Activated CD4-positive, alpha-beta T cell treated with anti-CD3 and anti-CD28 coated beads for 4 hours (primary cell): ENCODE results near the gene PER2.

Source experiments
- DNase-seq, 2 donors: peaks; one replicate each; pipeline ENCODE4 v3.0.0-alpha.2; 2020

PER2 gene

DNA sequence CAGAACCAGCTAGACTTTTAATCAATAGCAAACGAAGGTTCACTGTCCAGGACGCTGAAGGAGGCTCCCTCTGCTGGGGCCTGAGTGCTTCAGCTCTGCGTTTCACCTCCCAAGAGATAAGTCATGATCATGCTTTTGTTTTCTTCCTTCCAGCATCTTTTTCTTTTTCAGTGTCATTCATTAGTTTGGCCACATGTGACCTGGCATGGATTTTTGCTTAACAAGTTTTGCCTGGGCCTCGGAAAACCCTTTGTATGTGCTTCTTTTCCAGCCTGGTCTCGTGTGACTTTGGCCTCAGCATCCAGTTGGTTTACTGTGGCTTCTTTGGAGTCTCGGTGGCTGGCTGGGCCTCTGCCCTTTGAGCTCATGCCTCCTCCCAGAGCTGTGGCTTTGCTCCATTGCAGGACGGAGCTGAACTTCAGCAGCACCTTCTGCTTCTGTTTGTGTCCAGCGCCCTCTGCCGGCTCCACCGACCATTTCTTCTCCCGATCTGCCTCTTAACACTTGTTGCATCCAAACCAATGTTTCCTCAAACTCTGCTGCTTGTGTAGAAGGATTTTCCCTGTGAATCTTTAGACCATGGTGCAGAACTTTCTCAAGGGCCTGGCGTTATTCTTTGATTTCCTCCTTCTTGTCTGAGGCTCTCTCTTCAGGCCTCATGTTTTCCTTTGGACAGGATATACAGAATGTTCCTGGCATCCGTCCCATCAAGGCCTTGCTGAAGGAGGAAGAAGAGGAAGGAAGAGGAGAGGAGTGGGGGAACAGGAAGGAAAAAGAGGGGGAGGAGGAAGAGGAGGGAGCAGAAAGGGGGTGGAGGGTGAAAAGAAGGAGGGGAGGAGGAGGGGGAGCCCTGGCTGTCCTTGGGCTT is 25.0 kb downstream of the PER2 start:
- peak; percentile 61 to 67 for DNase-seq

DNA sequence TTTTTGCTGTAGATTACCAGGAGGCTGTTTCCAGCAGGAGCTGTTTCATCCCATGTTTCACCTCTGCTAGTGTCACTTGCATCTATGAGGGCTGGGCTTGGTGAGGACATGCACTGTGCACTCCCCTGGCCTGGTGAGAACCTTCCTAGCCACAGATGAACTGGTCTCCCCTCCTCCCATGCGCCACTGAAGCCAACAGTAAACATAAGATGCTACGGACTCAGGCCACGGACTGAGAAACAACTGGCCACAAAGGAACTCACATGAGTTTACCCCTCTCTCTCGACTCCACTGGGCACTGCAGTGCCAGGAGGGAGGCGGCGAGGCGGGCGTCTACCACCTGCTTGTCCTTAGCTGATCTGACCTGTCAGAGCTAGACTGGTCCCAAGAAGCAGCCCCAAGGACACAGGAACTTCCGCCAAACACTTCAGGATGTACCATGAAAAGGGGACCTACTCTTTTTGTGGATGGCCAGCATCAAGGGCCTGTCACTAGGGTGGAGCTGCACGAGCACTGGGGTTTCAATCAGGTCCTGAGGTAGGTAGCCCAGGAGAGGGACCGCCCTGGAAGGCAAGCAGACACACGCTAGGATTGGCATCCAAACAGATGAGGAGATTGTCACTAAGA is 25.8 kb downstream of the PER2 start:
- DNase-seq: no peak

DNA sequence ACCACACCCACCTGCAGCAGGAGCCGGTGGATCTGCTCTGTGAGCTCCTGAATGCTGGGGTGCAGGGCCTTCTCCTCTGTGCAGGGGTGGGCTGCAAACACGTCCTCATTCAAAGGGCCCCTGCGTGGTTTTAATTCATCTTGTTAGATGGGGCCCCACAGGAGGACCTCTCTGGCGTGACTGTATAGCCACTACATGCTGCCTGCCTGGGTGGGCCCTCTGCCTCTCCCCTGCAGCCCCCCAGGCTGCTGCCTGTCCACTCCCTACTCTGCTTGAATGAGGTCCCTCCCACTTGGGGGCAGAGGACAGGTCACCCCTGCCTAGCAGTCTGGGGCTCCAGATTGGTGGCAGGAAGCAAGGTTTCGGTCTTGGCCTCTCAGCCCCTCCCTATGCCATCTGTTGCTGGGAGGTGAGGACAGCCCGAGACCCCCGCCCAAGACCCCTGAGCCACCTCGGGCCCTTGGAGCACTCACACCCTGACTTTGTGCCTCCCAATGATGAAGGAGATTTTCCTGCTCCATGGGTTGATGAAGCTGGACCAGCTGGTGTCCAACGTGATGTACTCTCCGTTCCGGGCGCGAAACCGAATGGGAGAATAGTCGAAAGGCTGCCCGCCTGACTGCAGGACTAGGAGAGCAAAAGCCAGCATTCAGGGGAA is 26.6 kb downstream of the PER2 start:
- no peak for DNase-seq

DNA sequence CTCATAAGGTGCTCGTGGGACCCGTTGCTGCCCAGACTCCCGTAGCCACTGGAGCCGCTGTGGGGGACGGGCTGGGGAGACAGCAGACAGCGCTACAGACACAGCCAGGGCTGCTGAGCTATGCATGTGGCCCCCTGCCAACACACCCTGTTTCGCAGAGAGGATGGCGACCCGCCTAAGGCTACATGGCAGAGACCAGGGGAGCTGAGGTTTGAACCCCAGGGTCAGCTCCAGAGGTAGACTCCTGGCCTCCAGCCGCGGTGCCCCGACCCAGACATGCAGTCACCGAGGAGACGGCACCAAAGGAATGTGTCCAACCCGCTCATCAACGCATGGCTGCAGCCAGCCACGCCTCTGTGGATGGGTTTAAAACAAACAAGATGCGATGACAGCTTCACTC is 27.5 kb downstream of the PER2 start:
- DNase-seq: no peak

DNA sequence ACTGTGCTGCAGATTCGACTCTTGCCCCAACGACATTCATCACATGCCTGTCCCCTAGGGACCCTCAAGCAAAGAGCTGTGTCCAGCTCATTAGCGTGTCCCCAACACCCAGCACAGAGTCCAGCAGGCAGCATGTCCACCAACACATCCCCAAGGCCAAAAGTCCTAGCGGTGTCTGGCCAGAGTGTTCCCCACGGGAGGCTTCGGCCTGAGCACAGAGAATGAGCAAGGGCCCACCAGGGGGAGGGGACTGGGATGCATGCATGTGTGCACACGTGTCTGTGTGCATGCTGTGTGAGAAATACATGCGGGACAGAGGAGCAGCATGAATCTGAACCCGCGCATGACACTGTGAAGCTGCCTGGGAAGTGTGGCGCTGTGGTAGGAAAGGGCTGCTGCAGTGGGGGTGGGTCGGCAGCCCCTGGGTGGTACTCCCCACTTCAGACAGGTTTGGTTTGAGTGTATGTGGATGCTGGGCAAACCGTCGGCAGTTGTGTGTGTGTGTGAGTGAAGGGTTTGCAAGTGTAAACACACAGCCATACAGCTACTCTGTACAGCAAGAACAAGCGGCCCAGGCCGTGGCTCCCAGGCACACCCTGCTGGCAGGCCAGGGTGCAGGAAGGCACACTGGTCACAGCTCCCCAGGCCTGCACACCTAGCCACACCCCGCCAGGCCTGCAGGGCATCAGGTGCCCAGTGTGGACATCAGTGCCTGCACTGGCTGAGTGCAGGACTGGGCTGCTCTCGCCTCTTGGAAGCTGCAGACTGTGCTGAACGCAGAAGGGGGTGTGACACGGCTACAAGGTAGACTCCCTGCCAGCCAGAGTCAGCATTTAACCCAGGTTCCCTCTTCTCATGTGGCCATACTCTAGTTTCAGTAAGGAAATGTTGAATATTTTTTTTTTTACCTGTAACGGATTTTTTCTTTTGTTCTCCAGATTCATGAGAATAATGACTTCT is 29.1 kb downstream of the PER2 start:
- DNase-seq: no peak

DNA sequence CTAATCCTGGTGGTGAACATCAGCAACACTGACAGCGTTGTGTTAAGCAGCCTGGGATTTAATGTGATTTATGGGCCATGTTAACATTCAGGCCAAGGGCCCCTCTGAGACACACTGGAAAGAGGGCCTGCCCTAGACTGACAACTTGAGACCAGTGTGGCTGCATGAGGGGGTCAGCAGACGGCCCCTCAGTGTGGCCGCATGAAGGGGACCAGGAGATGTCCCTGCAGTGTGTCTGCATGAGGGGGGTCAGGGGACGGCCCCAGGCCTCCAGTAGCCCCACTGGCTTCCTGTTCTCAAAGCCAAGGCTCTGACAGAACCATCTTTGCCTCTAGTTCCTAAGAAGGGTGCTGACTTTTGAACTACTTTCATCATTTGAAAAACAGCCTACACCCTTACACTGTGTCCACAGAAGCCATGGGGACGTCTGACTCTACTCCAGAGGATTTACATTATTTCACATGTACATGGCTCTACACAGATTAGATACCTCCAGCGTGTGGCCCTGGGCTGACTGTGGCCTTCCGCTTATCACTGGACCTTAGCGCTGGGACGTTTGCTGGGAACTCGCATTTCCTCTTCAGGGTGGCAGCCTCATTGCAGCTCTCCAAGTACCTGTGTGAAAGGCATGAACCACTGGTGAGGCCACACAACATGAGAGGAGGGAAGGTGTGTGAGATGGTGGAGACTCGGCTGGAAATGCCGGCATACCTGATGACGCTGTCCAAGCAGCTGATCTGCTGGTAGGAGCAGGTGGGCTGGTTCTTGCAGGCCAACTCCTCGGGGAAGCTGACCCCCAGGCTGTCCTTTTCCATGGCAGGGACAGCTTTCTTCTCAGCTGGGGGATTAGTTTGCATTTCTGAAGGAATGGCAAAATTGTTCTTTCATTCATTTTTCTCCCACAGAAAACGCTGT is 30.4 kb downstream of the PER2 start:
- no peak for DNase-seq

DNA sequence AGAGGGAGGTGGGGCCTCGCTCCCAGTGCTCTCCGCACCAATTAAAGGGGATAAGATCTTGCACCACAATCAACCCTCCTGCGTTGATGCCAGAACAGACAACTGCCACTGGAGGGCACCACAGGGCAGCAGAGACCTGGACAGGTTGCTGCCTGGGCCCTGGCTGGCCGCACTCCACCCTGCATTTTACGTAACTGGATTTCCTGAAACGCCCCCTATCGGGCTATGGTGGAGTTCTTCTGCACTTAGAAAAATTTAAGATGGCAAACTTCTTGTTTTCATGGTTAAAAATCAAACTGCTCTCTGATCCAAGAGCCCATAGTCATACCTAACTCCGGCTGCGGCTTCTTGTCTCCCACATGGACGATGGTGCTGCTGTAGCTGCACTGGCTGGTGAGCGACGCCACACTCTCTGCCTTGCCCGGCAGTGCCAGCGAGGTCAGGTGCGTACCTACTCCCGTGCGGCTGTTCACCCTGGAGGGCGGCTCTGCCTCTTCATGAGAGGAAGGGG is 31.8 kb downstream of the PER2 start:
- peak; percentile 68 to 69 for DNase-seq

DNA sequence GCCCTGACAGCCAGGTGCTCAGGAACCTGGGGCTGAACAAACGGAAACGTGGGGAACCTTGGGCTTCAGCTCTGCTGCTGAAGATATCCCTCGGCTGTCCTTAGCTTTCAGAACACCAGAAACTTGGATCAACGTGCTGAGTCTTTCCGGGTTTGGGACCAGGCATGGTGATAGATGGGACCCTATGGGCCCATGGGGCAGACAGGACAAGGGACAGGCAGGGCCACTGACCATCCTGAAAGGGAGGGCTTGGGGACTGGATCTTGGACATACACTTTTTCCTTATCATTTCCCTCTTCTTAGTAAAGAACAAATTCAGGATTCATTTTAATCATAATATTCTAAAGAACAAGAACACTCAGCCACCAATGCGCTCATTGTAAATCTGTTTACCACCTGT is 32.3 kb downstream of the PER2 start:
- DNase-seq: no peak

DNA sequence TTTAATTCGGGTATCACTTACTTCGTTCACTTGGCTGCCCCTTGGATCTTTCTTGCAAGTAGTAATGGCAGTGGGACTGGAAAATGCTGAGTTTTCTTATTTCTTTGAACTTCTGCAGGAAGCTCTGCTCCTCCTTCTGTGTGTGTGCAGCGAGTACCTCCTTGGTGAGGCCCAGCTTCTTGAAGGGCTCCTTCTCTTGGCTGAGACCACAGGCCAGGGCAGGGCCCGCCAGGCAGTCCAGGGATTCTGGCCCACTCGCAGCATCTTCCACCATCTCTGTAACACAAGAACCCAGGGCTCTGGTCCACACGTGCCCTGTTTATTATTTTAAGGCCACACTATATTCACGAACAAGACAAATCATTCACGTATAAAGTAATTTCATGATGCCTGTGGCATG is 32.8 kb downstream of the PER2 start:
- DNase-seq: no peak

DNA sequence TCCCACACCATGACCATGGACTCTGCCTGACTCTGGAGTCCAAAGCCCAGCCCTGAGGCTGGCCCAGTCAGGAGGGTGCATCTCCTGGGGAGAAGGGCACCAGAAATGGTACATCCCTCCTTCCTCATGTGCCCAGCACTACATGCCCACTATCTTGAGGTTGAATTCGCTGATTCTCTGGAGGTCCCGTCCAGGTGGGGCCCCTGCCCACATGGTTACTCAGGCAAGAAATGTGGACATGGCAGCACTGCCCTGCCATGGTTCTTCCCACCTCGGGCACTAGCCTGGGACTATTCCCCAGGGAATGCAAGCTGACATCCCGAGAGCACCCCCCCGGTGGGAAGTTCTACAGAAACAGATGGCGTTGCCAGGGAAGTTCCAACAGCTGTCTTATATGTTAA is 33.3 kb downstream of the PER2 start:
- DNase-seq: no peak

DNA sequence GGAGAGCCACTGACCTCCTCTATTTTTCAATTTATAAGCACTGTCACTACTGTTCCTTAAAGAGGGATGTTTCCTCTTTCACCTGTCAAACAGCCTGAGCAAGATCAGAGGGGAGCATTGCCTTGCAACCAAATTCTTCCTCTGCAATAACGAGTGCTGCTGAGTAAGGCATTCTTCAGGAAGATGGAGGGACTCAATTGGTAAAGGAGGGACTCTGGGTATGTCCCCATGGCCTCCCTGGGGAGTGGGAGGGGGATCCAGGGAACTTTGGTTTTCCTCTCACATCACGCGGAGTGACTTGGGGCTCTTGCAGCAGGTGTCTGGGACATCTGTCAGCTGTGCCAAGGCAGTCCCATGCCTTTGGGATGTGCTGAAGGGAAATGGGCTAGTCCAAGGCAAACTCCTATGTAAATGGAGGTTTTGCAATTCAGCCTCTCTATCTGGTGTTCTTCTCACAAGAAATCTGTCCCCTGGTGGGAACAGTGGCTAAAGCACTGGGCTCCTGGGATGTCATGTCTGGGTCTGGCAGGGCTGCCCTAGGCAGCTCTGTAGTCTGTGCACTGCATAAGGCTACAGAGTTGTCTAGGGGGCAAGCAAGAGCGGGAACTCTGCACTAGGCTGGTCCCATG is 34.2 kb downstream of the PER2 start:
- DNase-seq: no peak

DNA sequence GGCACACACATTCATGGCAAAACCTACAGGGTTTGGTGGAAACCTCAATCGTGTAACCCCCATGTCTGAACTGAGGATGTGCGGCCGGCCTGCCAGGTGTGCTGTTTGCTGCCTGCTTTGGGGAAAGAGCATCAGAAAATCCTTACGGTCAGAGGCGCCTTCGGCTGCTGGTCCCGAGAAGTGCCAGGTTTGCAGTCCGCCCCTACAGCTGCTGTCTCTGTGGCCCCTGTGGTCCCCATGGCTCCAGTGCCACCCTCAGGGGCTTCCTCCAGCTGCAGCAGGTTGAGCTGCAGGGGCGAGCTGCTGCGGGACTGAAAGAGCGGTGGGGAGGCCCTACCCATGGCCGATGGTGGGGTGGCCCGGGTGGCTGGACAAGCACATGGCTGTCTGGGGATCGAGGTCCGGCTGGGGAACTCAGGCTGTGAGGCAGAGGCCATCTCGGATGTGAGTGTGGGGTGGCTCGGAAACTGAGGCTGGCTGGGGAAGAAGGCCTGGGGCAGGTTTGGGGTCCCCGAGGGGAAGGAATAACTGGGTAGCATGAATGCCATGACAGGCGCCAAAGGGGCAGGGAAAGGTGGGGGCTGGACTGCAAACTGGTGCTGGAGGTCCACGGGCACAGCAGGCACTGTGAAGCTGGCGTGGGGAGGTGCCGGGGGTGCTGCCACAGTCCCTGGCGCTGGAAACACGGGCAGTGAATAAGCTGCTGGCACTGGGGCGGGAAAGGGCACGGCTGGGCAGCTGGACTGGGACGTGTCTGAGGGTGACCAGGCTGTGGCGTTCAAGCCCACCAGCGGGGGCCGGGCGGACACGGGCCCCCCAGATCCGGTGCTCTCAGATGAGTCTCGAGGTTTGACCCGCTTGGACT is 35.4 kb downstream of the PER2 start:
- DNase-seq: no peak

DNA sequence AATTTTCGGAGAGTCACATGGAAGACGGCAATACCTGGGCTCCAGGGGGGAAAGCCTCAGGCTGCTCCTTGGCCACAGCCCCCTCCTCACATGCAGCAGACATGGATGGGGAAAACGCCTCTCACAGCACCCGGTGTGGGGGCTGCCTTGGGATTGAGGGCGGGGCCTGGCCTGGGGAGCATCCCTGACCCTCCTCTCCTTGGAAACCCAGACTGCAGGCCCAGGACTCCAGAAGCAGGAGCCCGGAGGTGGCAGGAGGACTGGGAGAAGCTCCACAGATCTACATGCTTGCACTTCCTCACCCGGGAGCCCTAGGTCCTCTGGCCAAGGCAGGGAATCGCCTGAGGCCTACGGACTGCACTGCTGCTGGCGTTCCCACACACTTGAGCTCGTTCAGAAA is 36.4 kb downstream of the PER2 start:
- DNase-seq: no peak

DNA sequence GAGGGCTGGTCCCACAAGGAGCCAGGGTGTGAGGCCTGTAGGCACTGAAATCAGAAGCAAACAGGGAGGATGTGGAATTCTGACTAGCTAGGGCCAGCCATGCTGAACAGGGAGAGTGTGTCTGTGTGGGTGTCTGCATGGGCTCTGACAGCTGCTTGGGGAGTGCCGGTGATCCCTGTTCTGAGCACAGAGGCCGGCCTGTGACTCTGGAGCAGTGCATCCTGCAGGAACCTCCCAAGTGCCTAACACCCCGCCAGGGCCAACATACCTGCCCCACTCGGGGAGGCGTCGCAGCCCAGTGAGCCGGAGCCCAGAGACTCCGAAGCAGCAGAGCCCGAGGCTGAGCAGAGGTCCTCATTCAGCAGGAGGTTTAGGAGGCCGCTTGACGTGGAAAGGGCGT is 37.1 kb downstream of the PER2 start:
- no peak for DNase-seq

DNA sequence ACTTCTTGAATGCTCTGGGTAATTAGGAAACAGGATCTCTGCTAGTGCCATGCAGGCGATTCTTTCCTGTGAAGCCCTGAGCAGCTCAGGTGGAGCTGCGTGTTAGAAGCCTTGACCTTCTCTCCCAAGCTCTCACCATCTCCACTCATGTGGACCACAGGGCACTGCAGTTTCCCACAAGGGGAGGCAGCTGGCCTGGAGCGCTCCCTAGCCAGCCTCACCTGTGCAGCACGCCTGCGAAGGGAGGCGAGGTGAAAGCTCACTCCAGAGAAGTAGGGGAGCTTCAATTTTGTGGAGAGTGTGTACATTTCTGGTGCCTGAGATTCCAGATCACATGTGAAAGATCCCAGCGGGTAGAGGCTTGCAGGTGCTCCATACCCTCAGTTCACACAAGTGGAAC is 37.5 kb downstream of the PER2 start:
- no peak for DNase-seq

DNA sequence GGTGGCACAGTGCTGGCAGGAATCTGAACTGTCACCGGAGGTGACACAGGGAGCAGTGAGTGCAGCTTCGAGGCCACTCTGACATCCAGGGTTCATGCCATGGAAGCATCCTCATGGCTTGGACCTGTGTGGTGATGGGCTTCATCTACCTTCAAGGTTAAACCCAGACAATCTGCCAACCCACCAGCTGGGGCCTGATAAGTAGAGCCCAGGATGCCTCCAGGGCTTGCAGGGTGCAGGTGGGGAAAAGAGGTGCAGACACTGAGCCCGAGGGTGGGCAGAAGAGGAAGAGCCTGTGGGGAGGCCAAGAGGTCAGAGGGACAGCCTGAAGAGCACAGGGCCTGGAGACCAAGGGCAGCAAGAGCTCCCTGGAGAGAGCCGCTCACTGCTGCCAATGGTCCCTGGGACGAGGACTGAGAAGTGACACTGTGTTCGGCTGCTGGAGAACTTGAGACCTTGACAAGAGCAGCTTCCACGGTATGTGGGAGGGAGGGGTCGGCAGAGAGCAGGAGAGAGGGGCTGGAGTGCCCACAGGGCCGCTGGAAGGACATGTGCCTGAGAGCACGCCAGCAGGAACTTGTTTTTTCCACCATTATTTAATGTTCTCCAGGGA is 40.5 kb downstream of the PER2 start:
- DNase-seq: no peak

DNA sequence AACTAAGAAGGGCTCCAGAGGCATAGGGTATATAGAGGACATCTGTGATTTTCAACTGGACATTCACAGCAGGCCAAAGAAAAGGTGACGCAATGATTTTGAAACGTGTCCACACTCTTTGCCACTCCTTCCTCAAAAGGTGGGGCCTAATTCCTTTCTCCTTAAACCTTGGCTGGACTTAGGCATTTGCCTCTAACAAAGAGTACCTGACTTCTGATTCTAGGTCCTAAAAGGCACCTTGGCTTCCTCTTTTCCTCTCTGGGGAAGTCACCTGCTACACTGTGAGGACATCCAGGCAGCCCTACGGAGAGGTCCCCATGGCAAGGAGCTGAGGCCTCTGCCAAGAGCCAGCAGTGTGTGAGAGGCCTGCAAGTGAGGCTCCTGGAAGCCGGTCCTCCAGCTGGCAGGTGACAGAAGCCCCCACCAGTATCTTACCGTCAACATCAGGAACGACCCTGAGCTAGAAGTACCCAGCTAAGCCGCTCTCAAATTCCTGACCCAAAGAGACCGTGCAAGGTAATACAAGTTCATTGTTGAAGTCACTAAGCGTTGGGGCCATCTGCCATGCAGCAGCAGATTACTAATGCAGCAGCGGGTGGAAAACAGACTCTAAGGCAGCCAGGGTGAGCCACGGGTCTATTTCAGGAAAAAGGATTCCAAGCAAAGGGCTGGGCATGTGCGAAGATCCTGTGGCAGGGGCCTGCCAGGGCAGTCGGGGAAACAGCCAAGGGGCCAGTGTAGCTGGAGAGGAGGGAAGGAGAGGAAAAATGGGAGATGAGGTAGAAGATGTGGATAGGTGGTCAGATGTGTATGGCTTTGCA is 41.2 kb downstream of the PER2 start:
- no peak for DNase-seq

DNA sequence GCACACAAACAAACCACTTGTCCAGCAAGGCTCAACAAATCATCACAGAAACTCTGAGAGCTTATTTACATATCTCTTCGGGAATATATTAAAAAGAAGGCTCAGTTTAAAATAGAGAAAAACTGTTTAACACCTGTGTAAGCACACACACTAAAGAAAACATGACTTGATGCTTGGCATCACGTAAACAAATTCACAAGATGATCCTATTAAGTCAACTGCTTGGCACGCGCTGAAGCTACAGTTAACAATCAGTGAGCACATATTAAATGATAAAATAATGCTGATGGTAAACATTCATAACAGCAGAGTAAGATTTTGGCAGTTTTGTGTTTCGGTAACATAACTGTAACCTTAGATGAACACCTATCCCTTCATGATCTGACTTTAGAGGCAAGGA is 44.3 kb downstream of the PER2 start:
- DNase-seq: no peak
